ENCODE results near the gene ZCCHC24.
A peak's percentile ranks its signal among the peaks of the same experiment; 100 is the strongest.

The ZCCHC24 gene

DNA sequence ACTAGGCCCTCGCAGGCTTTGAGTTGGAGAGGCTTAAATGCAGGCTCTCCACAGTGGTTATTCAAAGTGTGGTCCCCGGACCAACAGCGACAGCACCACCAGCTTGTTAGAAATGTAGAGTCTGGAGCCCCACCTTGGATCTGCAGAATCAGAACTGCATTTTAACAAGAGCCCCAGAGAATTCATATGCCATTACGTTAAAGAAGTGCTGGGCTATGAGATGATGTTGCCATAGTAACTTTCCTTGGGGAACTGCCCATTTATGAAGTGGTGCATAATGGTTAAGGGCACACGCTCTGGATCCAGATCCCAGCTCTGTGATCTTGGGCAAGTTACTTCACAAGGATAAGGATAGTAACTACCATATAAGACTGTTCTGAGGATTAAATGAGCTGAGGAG is 48.9 kb downstream of the ZCCHC24 start:
- no peak for DNase-seq

- DNase-seq = no peak
Measured at GRCh38 chr10:79394664-79395063, 50.8 kb downstream of the ZCCHC24 start.

- no peak for DNase-seq
Measured at GRCh38 chr10:79393924-79394610, 51.4 kb downstream of the ZCCHC24 start.

- no peak for DNase-seq
Measured at GRCh38 chr10:79393221-79393923, 52.1 kb downstream of the ZCCHC24 start.

DNA sequence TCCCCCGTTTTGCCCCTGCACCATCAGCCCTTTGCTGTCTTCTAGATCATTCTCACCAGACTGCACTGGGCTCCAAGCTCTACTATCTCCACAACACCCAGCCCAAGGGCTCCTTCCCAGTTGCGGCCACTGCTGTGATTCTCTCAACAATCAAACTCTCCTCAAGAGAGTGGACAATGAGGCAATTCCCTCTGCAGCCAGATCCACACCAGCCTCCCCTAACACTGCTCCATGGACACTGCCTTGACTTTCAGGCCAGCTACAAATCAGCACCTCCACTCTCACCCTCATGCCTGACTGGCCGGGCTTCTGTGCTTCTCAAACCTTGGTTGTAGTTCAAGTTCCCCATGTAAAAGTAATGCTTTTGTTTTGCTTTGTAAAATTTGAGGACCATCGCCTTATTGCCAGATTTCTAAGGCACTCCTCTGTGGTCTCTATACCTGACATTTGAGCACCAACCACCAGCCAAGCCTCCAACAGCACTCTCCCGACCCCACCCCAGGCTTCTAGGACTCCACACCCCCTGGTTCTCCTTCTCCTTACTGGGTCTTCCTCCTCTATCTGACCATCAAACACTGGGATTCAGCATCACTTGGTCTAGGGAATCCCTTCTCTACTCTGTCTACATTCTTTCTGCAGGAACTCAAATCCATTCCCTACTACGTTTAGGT is 52.8 kb downstream of the ZCCHC24 start:
- no peak for DNase-seq

DNA sequence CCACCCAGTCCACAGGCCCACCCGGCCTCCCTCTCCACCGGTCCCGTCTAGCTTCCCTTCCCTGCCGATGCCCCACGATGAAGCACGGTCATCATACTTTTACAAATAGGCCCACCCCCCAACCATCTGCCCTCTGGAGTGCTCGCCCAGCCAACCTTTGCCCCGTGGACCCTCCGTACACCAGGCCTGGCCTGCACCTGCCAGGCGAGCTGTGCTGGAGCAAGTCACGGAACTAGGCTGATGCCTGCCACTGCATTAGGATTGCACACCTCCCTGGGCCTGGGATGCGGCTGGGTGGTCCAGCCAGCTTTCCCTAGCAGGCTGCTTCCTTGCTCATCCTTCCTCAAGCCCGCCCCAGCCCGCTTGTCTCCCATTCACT is 53.4 kb downstream of the ZCCHC24 start:
- no peak for DNase-seq

- DNase-seq = peak; percentile 56
Measured at GRCh38 chr10:79391231-79392019, 54.0 kb downstream of the ZCCHC24 start.

DNA sequence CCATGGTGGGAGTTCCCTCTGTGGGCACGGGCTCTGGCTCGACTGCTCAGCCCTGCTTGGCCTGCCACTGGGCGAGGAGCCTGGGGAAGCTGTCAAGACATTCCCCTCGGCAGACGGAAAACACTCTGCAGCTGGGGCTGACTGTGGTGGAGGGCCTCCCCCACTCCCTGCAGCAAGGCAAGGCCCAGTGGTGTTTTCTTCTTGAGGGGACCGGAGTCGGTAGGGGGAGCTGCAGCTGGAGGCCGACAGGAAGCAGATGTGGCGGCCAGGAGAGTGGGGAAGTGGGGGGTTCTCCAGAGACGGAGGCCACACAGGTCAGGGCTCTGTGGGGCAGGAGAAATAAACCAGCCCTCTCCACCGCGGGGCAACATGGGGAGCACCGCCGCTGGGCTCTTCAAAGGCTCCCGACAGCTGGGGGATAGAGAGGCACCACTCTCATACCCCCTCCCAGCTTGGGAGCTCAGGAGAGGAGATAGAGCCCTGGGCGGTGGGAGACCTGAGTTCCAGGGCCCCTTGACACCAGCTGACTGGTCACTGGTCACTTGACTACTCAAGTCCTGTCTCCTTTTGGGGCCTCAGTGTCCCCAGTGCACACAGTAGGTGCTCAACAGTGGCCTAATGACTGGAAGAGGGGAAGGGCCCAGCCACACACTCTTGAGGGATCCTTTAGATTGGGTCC is 54.7 kb downstream of the ZCCHC24 start:
- DNase-seq = peak; percentile 84

GRCh38 chr10:79390057-79390456 is 55.4 kb downstream of the ZCCHC24 start:
- no peak for DNase-seq

- DNase-seq = no peak
Measured at GRCh38 chr10:79387974-79388850, 57.2 kb downstream of the ZCCHC24 start.

DNA sequence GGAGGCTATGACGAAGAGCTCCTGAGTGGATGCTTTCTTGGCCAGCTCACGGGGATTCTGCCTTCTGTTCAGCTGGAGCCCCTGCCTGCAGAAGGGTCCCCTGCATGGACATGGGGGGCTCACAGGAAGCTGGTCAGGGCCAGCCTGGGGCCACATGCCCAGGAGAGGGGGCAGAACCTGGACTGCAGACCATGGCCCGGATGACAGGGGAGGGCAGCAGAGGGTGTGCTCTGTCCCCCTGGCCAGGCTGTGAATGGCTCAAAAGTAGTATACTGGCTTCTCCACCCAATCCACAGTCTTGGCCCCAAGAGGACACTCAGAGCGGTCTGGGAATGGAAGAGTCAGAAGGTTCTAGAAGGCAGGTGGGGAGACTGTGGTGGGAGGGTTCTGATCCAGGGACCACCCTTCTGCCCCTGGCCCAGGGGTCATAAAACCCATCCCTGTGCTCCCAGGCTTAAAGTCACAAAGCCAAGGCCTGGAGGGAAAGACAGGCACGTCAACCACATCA is 57.9 kb downstream of the ZCCHC24 start:
- no peak for DNase-seq

- DNase-seq = no peak
Measured at GRCh38 chr10:79386637-79387465, 58.6 kb downstream of the ZCCHC24 start.

DNA sequence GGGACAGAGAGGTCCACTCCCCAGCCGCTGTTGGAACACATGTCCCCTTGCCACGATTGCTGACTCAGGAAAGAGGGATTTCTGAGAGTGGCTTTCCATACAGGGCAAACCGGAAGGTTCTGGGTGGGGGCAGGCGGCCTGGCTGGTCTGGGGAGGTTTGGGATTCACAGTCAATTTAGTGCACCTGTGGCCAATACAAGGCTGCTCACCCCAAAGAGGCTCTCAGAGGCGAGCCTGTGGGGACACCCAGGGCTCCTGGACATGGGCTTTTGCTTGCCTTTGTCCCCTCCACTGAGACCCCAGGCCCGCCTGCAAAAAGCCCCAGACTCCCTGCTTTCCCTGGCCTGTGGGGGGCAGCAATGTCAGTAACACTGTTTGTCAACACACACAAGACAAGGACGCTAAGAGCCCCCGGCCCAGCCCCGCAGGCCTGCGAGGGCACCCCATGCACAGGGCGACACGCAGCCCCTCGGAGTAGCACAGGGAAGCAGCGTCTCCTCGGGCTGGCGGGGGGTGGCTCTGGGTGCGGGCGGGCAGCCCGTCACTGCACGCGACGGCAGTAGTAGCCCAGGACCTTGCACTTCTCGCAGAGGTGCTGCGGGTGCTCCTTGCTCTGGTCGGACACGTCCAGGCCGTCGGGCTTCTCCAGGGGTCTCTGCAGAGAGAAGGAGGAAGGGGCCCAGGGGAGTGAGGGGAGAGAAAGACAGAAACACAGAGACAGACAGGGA is 59.5 kb downstream of the ZCCHC24 start:
- DNase-seq = no peak

DNA sequence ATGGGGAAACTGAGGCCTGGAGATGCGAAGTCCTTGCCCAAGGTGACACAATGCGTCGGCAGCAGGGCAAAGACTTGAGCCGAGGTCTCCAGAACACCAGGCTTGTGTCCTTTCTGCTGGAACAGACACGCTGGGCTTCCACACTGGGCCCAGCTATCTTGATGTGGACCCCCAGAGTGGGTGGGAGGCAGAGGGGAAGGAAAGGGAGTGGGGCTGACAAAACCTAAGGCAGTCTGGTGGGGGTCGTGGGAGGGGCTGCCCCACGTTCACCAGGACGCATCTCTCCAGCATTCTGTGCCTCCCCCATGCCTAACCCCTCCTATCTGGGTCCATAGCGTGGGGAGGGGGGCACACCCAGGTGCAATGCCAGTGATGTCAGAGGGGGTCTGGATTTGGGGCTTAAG is 60.0 kb downstream of the ZCCHC24 start:
- no peak for DNase-seq

- no peak for DNase-seq
Measured at GRCh38 chr10:79384773-79385391, 60.5 kb downstream of the ZCCHC24 start.

DNA sequence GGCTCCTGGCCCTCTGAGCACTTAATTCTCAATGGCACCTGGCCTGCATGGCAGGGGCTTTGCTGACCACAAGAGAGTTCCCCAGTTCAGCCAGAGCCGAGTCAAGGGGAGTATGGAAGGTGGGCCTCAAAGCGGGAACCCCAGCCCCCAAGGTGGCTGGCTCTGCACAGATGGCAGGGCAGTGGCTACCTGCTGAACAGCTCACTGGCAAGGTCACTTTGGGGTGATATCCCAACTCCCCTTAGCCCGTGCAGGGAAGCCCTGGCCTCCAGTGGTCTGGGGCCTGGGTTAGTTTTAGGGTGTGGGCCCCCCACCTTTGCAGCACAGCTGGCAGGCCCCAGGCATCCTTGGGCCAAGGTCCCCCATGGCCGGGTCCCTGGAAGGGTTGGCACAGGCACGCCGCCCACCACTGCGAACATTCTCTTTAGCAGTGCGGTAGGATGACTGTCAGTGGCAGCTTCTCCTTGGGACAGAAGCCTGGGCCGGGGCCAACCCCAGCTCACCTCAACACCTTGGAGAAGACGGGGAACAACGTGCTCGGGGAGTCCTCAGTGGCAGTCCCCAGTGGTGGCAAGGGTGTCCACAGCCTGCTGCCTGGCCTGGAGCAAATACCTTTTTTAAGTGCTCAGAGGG is 61.3 kb downstream of the ZCCHC24 start:
- DNase-seq = no peak

- DNase-seq = no peak
Measured at GRCh38 chr10:79382491-79382941, 62.9 kb downstream of the ZCCHC24 start.

- DNase-seq = no peak
Measured at GRCh38 chr10:79381804-79382221, 63.6 kb downstream of the ZCCHC24 start.
